Colonic mucosa (tissue), 4 donors: ENCODE data around the gene FNBP1. TPM values are rescaled to one million over a fixed set of nuclear protein-coding genes. Genes with fewer than 3 reads are reported as not detected.

Experiments used
- DNase-seq: peaks from one replicate; pipeline ENCODE4 v3.0.0-alpha.2; 2020
- H3K27ac ChIP-seq: fragments of 200-600 bp; one replicate; pipeline ENCODE4 v1.8.0; 2021
- H3K27me3 ChIP-seq: fragments of 200-600 bp; one replicate; pipeline ENCODE4 v1.8.0; 2021
- H3K36me3 ChIP-seq: fragments of 200-600 bp; one replicate; pipeline ENCODE4 v1.8.0; 2021
- H3K4me1 ChIP-seq: fragments of 200-600 bp; one replicate; pipeline ENCODE4 v1.8.0; 2021; ENCODE audit warnings: mild to moderate bottlenecking
- H3K4me3 ChIP-seq: fragments of 200-600 bp; one replicate; pipeline ENCODE4 v1.8.0; 2021
- H3K9ac ChIP-seq, 2 donors: one replicate each; pipeline ENCODE4 v1.7.0; 2013; ENCODE audit warnings: control low read depth in 2 of 2, low read depth in 2 of 2, low read length in 2 of 2
- H3K9me3 ChIP-seq: fragments of 200-600 bp; one replicate; pipeline ENCODE4 v1.8.0; 2021
- intact Hi-C: fragments of 100-400 bp; cut with DNase I; formaldehyde crosslinking; loops from one replicate; pipeline ENCODE4 v1.14.1; 2022
- total RNA-seq, 2 donors: library from RNA; stranded (reverse); fragmentation: NEBNext Ultra II Directional in 1 of 2; extraction: Animal tissue kit (Norgen Biotek cat#: 25700) in 1 of 2; gene quantifications; one replicate each; pipeline ENCODE4 v1.2.1, GENCODE V29; 2021
- TF ChIP-seq, protein P1 (sequence below): fragments of 200-600 bp; IDR thresholded peaks from one replicate; pipeline ENCODE4 v1.8.0; 2022; ENCODE audit warnings: antibody characterized with exemption, mild to moderate bottlenecking
- donor health status: healthy.
- donor health status: DM: no; HTN: no; CAD: no.
- donor health status: DM: no; HTN: no; CAD: no.

The FNBP1 gene
- total RNA-seq, 2 donors from 2014 or later: 24.7 to 55.5 TPM

GRCh38 chr9:129916707-129917106 lies 126.3 kb downstream of the FNBP1 start:
- Histone ChIP-seq H3K36me3 (no peaks in the 10 kb centered on the region), H3K4me1 (no peaks in the 10 kb centered on the region), H3K27me3 (no peaks in the 10 kb centered on the region), H3K9ac (no peak overlapping the region), H3K4me3 (no peak overlapping the region), H3K27ac (no peak overlapping the region), H3K9me3 (no peaks in the 10 kb centered on the region)
- TF ChIP-seq, protein P1, sequence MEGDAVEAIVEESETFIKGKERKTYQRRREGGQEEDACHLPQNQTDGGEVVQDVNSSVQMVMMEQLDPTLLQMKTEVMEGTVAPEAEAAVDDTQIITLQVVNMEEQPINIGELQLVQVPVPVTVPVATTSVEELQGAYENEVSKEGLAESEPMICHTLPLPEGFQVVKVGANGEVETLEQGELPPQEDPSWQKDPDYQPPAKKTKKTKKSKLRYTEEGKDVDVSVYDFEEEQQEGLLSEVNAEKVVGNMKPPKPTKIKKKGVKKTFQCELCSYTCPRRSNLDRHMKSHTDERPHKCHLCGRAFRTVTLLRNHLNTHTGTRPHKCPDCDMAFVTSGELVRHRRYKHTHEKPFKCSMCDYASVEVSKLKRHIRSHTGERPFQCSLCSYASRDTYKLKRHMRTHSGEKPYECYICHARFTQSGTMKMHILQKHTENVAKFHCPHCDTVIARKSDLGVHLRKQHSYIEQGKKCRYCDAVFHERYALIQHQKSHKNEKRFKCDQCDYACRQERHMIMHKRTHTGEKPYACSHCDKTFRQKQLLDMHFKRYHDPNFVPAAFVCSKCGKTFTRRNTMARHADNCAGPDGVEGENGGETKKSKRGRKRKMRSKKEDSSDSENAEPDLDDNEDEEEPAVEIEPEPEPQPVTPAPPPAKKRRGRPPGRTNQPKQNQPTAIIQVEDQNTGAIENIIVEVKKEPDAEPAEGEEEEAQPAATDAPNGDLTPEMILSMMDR: no peak
- DNase-seq: no peak
- intact Hi-C loops: no loop called here

GRCh38 chr9:129914051-129914450 lies 128.9 kb downstream of the FNBP1 start:
- intact Hi-C loops: no loop called here
- no peak for DNase-seq
- TF ChIP-seq, protein P1: no peak

DNA sequence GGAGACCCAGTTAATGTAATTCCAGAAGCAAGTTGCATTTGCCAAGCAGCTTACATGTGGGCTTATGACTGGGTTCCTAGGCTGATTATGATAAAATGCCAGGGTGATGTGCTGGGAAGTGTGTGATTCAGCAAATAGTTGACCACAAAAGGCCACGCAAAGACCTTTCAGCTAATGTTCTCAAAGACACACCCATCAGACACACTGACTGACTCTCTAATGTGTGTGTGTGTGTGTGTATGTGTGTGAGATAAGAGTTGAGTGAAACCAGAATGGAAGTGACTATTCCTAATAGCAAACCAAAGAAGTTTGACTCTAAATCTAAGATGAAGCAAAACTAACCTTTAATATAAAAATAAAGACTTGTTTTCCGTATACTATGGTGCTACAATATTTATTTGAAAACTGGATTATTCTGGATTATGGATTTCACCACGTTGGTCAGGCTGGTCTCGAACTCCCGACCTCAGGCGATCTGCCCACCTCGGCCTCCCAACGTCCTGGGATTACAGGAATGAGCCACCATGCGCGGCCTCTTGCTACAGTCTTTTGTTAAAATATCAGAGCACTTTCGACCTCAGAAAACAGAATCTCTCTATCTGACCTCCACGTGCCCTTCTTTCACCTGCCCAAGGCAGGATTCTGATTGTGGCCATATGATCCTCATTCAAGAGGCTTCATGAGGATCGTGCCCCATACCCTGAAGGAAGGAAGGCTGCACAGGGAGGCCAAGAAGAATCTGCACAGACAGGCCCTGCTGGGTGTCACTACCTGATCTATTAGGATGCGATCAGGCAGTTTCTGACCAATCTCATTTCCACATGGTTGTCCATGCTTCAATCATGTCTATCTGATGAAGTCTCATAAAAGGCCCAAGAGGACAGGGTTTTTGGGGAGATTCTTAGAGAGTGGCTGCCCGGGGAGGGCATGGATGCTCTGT lies 132.1 kb downstream of the FNBP1 start:
- Histone ChIP-seq H3K9ac (no peak overlapping the region), H3K27ac (no peak overlapping the region), H3K4me1 (no peaks in the 10 kb centered on the region), H3K36me3 (no peaks in the 10 kb centered on the region), H3K9me3 (no peaks in the 10 kb centered on the region), H3K27me3 (no peaks in the 10 kb centered on the region), H3K4me3 (no peak overlapping the region)
- no peak for DNase-seq
- intact Hi-C loops: no loop called here
- TF ChIP-seq, protein P1: no peak

More at GRCh38 chr9:129914051-129914450, 128.9 kb downstream of the FNBP1 start:
- H3K9ac ChIP-seq: no peak overlapping the region
- no peak overlapping the region for H3K4me3 ChIP-seq
- no peaks in the 10 kb centered on the region for H3K9me3 ChIP-seq
- H3K36me3 ChIP-seq: no peaks in the 10 kb centered on the region
- H3K27me3 ChIP-seq: no peaks in the 10 kb centered on the region
- no peaks in the 10 kb centered on the region for H3K4me1 ChIP-seq
- no peak overlapping the region for H3K27ac ChIP-seq

- Histone ChIP-seq H3K4me1 (no peaks in the 10 kb centered on the region), H3K27me3 (no peaks in the 10 kb centered on the region), H3K4me3 (no peak overlapping the region), H3K9ac (no peak overlapping the region), H3K9me3 (no peaks in the 10 kb centered on the region), H3K36me3 (no peaks in the 10 kb centered on the region), H3K27ac (no peak overlapping the region)
- intact Hi-C loops: no loop called here
- no peak for DNase-seq
- TF ChIP-seq, protein P1: no peak
Observed at GRCh38 chr9:129909851-129910250, 133.1 kb downstream of the FNBP1 start.

DNA sequence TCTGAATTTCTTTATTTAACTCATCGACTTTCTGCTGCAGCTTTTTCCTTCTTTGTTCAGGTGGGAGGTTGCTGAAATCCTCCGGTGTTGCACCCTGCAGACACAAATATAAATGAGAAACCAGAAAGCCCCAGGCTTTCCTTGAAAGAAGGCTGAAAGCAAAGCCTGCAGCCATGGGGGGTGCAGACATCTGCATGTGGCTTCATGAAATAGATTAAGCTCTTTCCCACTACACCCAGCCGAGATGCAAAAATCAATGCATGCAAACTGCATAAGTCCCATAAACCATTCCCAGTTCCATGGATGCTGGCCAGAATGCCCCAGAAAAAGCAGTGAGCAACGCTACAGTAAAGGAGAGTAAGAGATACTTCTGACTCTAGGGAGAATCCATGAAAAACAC lies 134.1 kb downstream of the FNBP1 start:
- Histone ChIP-seq H3K36me3 (no peaks in the 10 kb centered on the region), H3K4me1 (no peaks in the 10 kb centered on the region), H3K9me3 (no peaks in the 10 kb centered on the region), H3K27ac (no peak overlapping the region), H3K4me3 (no peak overlapping the region), H3K9ac (no peak overlapping the region), H3K27me3 (no peaks in the 10 kb centered on the region)
- DNase-seq: no peak
- TF ChIP-seq, protein P1: no peak
- intact Hi-C loops: no loop called here
